ENCODE data around the gene KCNK3.

- no peak for TF ChIP-seq POLR2A (IDR thresholded peaks at IDR 0.05)
- TF ChIP-seq CTCF (IDR thresholded peaks at IDR 0.05), result no peak
These were observed 62.6 kb downstream of the KCNK3 start for GRCh38 chr2:26754972-26755670.
